Measurements from ENCODE around the gene TIMM13.

TIMM13 gene

DNA sequence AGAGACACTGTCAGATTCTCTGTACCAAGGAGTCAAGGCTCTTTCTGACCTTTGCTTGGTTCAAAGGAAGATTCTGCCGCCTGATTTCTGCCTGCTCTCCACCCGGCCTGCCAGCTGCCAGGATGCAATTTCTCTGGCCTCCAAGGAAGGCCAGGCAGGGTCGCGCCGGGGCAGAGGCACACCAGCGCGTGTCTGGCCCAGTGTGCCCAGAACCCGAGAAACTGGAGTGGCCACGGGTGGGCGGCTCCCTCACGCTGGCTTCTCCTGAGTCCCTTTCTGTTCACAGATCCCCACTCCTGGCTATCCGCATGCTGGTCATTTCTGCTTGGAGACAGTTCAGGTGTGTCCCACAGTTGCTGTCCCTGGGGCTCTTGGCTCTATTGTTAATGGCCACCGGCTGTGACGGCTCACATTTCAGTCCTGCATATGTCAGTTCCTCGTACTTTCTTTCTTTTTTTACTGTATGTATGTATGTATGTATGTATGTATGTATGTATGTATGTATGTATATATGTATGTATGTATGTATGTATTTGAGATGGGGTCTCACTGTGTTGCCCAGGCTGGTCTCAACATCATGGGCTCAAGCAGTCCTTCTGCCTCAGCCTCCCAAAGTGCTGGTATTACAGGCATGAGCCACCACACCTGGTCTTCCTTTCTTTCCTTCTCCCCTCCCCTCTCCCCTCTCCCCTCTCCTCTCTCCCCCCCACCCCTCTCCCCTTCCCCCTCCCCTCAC is 50.4 kb downstream of the TIMM13 start:
- DNase-seq = no peak

Data from activated CD4-positive, alpha-beta T cell treated with anti-CD3 and anti-CD28 coated beads, Interleukin-2, amount 50 U/mL, for 48 hours (primary cell).